Astrocyte (in vitro differentiated cells and primary cell): ENCODE measurements around the gene CACNA1C. TPM values are rescaled to one million over a fixed set of nuclear protein-coding genes. Genes with fewer than 3 reads are reported as not detected.

Experiments
- DNase-seq: peaks from one replicate; pipeline ENCODE4 v3.0.0-alpha.2; 2010; ENCODE audit warnings: low read depth
- FAIRE-seq: peaks from 2 replicates; lab custom pipeline; 2011; peaks lifted over from hg19 to GRCh38; lab: Jason Lieb, UNC
- H2AFZ ChIP-seq: 2 replicates; pipeline ENCODE4 v1.6.0; 2012; ENCODE audit warnings: low read depth, low read length, inconsistent platforms
- H3K27ac ChIP-seq: 2 replicates; pipeline ENCODE4 v1.5.1; 2011; ENCODE audit warnings: low read depth, low read length, inconsistent platforms
- H3K27me3 ChIP-seq: 2 replicates; pipeline ENCODE4 v1.6.0; 2011; ENCODE audit warnings: low read length, inconsistent platforms; ENCODE audit not compliant: insufficient read depth
- H3K36me3 ChIP-seq: 2 replicates; pipeline ENCODE4 v1.5.1; 2011; ENCODE audit warnings: low read length, inconsistent platforms; ENCODE audit not compliant: insufficient read depth
- H3K4me1 ChIP-seq: 2 replicates; pipeline ENCODE4 v1.5.1; 2011; ENCODE audit warnings: low read length, inconsistent platforms; ENCODE audit not compliant: insufficient read depth
- H3K4me2 ChIP-seq: 2 replicates; pipeline ENCODE4 v1.6.0; 2012; ENCODE audit warnings: low read length, inconsistent platforms
- H3K4me3 ChIP-seq: 2 replicates; pipeline ENCODE4 v1.5.1; 2011; ENCODE audit warnings: low read depth, mild to moderate bottlenecking, low read length, inconsistent platforms; ENCODE audit not compliant: insufficient read depth
- H3K79me2 ChIP-seq: 2 replicates; pipeline ENCODE4 v1.6.0; 2012; ENCODE audit warnings: mild to moderate bottlenecking, low read length, inconsistent platforms; ENCODE audit not compliant: insufficient read depth
- H3K9ac ChIP-seq: 2 replicates; pipeline ENCODE4 v1.6.0; 2012; ENCODE audit warnings: mild to moderate bottlenecking, low read length, inconsistent platforms
- H3K9me3 ChIP-seq: 2 replicates; pipeline ENCODE4 v1.5.1; 2012; ENCODE audit warnings: low read depth, mild to moderate bottlenecking, low read length, inconsistent platforms; ENCODE audit not compliant: insufficient read depth
- H4K20me1 ChIP-seq: 2 replicates; pipeline ENCODE4 v1.6.0; 2012; ENCODE audit warnings: low read length, inconsistent platforms; ENCODE audit not compliant: insufficient read depth
- H3K27ac Mint-ChIP-seq: one replicate; pipeline ENCODE4 v1.8.0; 2021; ENCODE audit warnings: mild to moderate bottlenecking, mixed read lengths; ENCODE audit not compliant: unreplicated experiment
- H3K27me3 Mint-ChIP-seq: one replicate; pipeline ENCODE4 v1.8.0; 2021; ENCODE audit warnings: low read depth, mixed read lengths; ENCODE audit not compliant: unreplicated experiment
- H3K36me3 Mint-ChIP-seq: one replicate; pipeline ENCODE4 v1.8.0; 2021; ENCODE audit warnings: low read depth, mixed read lengths; ENCODE audit not compliant: unreplicated experiment
- H3K4me1 Mint-ChIP-seq: one replicate; pipeline ENCODE4 v1.8.0; 2021; ENCODE audit warnings: low read depth, mixed read lengths; ENCODE audit not compliant: unreplicated experiment
- H3K4me3 Mint-ChIP-seq: one replicate; pipeline ENCODE4 v1.8.0; 2021; ENCODE audit warnings: mild to moderate bottlenecking, moderate library complexity, mixed read lengths; ENCODE audit not compliant: unreplicated experiment
- H3K9me3 Mint-ChIP-seq: one replicate; pipeline ENCODE4 v1.8.0; 2021; ENCODE audit warnings: mild to moderate bottlenecking, mixed read lengths; ENCODE audit not compliant: unreplicated experiment
- EZH2 ChIP-seq: IDR thresholded peaks from 2 replicates; pipeline ENCODE4 v1.6.1; 2012; ENCODE audit warnings: mild to moderate bottlenecking, low read length, inconsistent platforms; ENCODE audit not compliant: insufficient read depth
- total RNA-seq: library from RNA; stranded (reverse); gene quantifications from 2 replicates; pipeline ENCODE4 v1.2.1, GENCODE V29; 2021
- TF ChIP-seq, protein P1 (sequence below): IDR thresholded peaks from 2 replicates; pipeline ENCODE4 v1.5.1; 2011; ENCODE audit warnings: low read depth, mild to moderate bottlenecking, inconsistent platforms, low read length, moderate library complexity; ENCODE audit not compliant: insufficient read depth

The CACNA1C gene
- total RNA-seq, 1 donor from 2014 or later: 2.1 TPM

- no peaks in the 10 kb centered on the region for H3K9me3 ChIP-seq
- no peak overlapping the region for H3K4me3 Mint-ChIP-seq
- H3K36me3 Mint-ChIP-seq: no peaks in the 10 kb centered on the region
- H2AFZ ChIP-seq: no peak overlapping the region
- no peaks in the 10 kb centered on the region for H3K79me2 ChIP-seq
- H3K27me3 ChIP-seq: no peaks in the 10 kb centered on the region
- H3K27ac Mint-ChIP-seq: no peak overlapping the region
- no peak overlapping the region for H3K4me3 ChIP-seq
- no peak overlapping the region for H3K27ac ChIP-seq
- no peak overlapping the region for H3K9ac ChIP-seq
- H3K4me1 ChIP-seq: peaks cover 5% of the 10 kb centered on the region
- H3K4me2 ChIP-seq: no peak overlapping the region
- DNase-seq (no peak), FAIRE-seq (no peak)
- H3K4me1 Mint-ChIP-seq: peaks cover 13% of the 10 kb centered on the region
- TF ChIP-seq EZH2: no peak
- TF ChIP-seq, protein P1, sequence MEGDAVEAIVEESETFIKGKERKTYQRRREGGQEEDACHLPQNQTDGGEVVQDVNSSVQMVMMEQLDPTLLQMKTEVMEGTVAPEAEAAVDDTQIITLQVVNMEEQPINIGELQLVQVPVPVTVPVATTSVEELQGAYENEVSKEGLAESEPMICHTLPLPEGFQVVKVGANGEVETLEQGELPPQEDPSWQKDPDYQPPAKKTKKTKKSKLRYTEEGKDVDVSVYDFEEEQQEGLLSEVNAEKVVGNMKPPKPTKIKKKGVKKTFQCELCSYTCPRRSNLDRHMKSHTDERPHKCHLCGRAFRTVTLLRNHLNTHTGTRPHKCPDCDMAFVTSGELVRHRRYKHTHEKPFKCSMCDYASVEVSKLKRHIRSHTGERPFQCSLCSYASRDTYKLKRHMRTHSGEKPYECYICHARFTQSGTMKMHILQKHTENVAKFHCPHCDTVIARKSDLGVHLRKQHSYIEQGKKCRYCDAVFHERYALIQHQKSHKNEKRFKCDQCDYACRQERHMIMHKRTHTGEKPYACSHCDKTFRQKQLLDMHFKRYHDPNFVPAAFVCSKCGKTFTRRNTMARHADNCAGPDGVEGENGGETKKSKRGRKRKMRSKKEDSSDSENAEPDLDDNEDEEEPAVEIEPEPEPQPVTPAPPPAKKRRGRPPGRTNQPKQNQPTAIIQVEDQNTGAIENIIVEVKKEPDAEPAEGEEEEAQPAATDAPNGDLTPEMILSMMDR: no peak
- no peaks in the 10 kb centered on the region for H3K36me3 ChIP-seq
- no peaks in the 10 kb centered on the region for H4K20me1 ChIP-seq
- H3K27me3 Mint-ChIP-seq: peaks cover 35% of the 10 kb centered on the region
- H3K9me3 Mint-ChIP-seq: no peaks in the 10 kb centered on the region
Measured at GRCh38 chr12:2355604-2356003, 302.8 kb downstream of the CACNA1C start.

DNA sequence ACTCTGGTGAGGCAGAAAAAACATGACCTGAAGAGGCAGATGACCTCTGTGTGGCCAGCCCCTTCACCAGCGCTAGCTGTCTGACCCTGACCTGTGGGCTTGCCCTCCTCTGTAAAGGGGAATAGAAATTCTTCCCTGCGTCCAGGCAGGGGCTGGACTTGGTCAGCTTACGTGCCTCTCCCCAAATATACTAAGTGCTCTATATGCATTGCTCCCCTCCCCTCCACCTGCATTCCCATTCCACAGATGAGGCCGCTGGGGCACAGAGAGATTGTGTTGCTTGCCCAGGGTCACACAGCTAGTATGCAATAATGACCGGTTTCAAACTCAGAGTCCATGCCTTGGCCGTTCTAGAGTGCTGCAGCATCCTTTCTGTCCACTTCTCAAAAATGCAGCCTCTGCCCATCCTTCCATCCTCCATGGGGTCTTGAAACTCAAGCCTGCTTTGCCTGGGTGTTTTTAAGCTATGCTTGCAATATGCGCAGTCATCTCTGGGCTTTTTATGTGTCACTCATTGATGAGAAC lies 303.9 kb downstream of the CACNA1C start:
- Histone ChIP-seq H3K4me2 (no peak overlapping the region), H4K20me1 (no peaks in the 10 kb centered on the region), H3K9ac (no peak overlapping the region), H3K27me3 (no peaks in the 10 kb centered on the region), H2AFZ (no peak overlapping the region), H3K36me3 (no peaks in the 10 kb centered on the region), H3K4me1 (peaks cover 5% of the 10 kb centered on the region), H3K27ac (no peak overlapping the region), H3K4me3 (no peak overlapping the region), H3K79me2 (no peaks in the 10 kb centered on the region), H3K9me3 (no peaks in the 10 kb centered on the region)
- peaks cover 30% of the 10 kb centered on the region for H3K27me3 Mint-ChIP-seq
- H3K9me3 Mint-ChIP-seq: no peaks in the 10 kb centered on the region
- no peak for DNase-seq
- TF ChIP-seq, protein P1: no peak
- no peak for TF ChIP-seq EZH2
- no peak overlapping the region for H3K4me3 Mint-ChIP-seq
- no peak overlapping the region for H3K27ac Mint-ChIP-seq
- peaks cover 13% of the 10 kb centered on the region for H3K4me1 Mint-ChIP-seq
- no peaks in the 10 kb centered on the region for H3K36me3 Mint-ChIP-seq
- FAIRE-seq: no peak

- Histone ChIP-seq H3K36me3 (no peaks in the 10 kb centered on the region), H2AFZ (no peak overlapping the region), H3K79me2 (no peaks in the 10 kb centered on the region), H3K9ac (no peak overlapping the region), H3K27ac (no peak overlapping the region), H3K4me2 (no peak overlapping the region), H4K20me1 (no peaks in the 10 kb centered on the region), H3K27me3 (no peaks in the 10 kb centered on the region), H3K9me3 (no peaks in the 10 kb centered on the region), H3K4me1 (peaks cover 5% of the 10 kb centered on the region), H3K4me3 (no peak overlapping the region)
- H3K36me3 Mint-ChIP-seq: no peaks in the 10 kb centered on the region
- DNase-seq: no peak
- no peaks in the 10 kb centered on the region for H3K9me3 Mint-ChIP-seq
- H3K4me3 Mint-ChIP-seq: no peak overlapping the region
- H3K4me1 Mint-ChIP-seq: peaks cover 13% of the 10 kb centered on the region
- H3K27ac Mint-ChIP-seq: peak overlapping the region; percentile 67
- FAIRE-seq: no peak
- peaks cover 18% of the 10 kb centered on the region for H3K27me3 Mint-ChIP-seq
- TF ChIP-seq, protein P1: no peak
Measured at GRCh38 chr12:2358986-2359658, 306.3 kb downstream of the CACNA1C start.
